MG63 (cell line): ENCODE results near the gene RNF41. TPM values are rescaled to one million over a fixed set of nuclear protein-coding genes. Genes with fewer than 3 reads are reported as not detected.

Experiments
- DNase-seq: peaks from one replicate; pipeline ENCODE4 v3.0.0-alpha.2; 2020
- H3K27me3 ChIP-seq: fragments of 250-450 bp; sonication (Bioruptor Pico); 2 replicates; pipeline ENCODE4 v1.5.1; 2020; ENCODE audit warnings: mild to moderate bottlenecking, moderate library complexity
- H3K36me3 ChIP-seq: fragments of 250-450 bp; sonication (Bioruptor Pico); 2 replicates; pipeline ENCODE4 v1.5.1; 2020; ENCODE audit warnings: mild to moderate bottlenecking, moderate library complexity
- H3K4me3 ChIP-seq: fragments of 250-450 bp; sonication (Bioruptor Pico); 2 replicates; pipeline ENCODE4 v1.5.1; 2020; ENCODE audit warnings: mild to moderate bottlenecking, moderate library complexity
- H3K9me3 ChIP-seq: fragments of 250-450 bp; sonication (Bioruptor Pico); 2 replicates; pipeline ENCODE4 v1.5.1; 2020; ENCODE audit warnings: mild to moderate bottlenecking, moderate library complexity
- total RNA-seq: library from RNA; depleted of rRNA; stranded (reverse); fragments of >200 nt; shearing (Covaris generic); gene quantifications from 2 replicates; pipeline ENCODE4 v1.2.3, GENCODE V29; 2014; ENCODE audit warnings: low replicate concordance

The RNF41 gene
- total RNA-seq, 1 experiment from 2014 or later: 107 TPM

GRCh38 chr12:56224102-56224701, 2.5 kb upstream of the RNF41 start, which contains the start of gene NABP2:
Gene NABP2 (plus strand): TSS chr12:56224342. CDS start chr12:56224857, 515 bp downstream.
- Histone ChIP-seq H3K9me3 (no peaks in the 10 kb centered on the region), H3K4me3 (peak within 1 kb of the TSS; percentile 76), H3K36me3 (peaks cover 6% of the 10 kb centered on the region), H3K27me3 (no peaks in the 10 kb centered on the region)
- DNase-seq: peak; percentile 98

- H3K36me3 ChIP-seq: peaks cover 6% of the 10 kb centered on the region
- no peaks in the 10 kb centered on the region for H3K27me3 ChIP-seq
- peak overlapping the region; percentile 76 for H3K4me3 ChIP-seq
- no peak for DNase-seq
- H3K9me3 ChIP-seq: no peaks in the 10 kb centered on the region
Measured at GRCh38 chr12:56223571-56224101, 1.9 kb upstream of the RNF41 start.

GRCh38 chr12:56222531-56222895, 791 bp upstream of the RNF41 start:
- H3K36me3 ChIP-seq: peaks cover 11% of the 10 kb centered on the region
- H3K4me3 ChIP-seq: peak overlapping the region; percentile 97
- no peaks in the 10 kb centered on the region for H3K9me3 ChIP-seq
- no peaks in the 10 kb centered on the region for H3K27me3 ChIP-seq
- no peak for DNase-seq

- DNase-seq: peak; percentile 83
- H3K4me3 ChIP-seq: peak overlapping the region; percentile 97
- H3K36me3 ChIP-seq: peaks cover 15% of the 10 kb centered on the region
- no peaks in the 10 kb centered on the region for H3K27me3 ChIP-seq
- H3K9me3 ChIP-seq: no peaks in the 10 kb centered on the region
Measured at GRCh38 chr12:56221232-56221756, 428 bp downstream of the RNF41 start.

GRCh38 chr12:56220611-56221231, 1.0 kb downstream of the RNF41 start:
- no peaks in the 10 kb centered on the region for H3K27me3 ChIP-seq
- H3K9me3 ChIP-seq: no peaks in the 10 kb centered on the region
- peak overlapping the region; percentile 97 for H3K4me3 ChIP-seq
- no peak for DNase-seq
- H3K36me3 ChIP-seq: peaks cover 13% of the 10 kb centered on the region

GRCh38 chr12:56219840-56220239, 1.9 kb downstream of the RNF41 start:
- Histone ChIP-seq H3K4me3 (no peak overlapping the region), H3K36me3 (peaks cover 21% of the 10 kb centered on the region), H3K27me3 (no peaks in the 10 kb centered on the region), H3K9me3 (no peaks in the 10 kb centered on the region)
- DNase-seq: no peak

GRCh38 chr12:56216461-56216860, 5.3 kb downstream of the RNF41 start:
- no peak for DNase-seq
- peaks cover 52% of the 10 kb centered on the region for H3K36me3 ChIP-seq
- H3K4me3 ChIP-seq: no peak overlapping the region
- H3K27me3 ChIP-seq: no peaks in the 10 kb centered on the region
- H3K9me3 ChIP-seq: no peaks in the 10 kb centered on the region

GRCh38 chr12:56213878-56214277, 7.8 kb downstream of the RNF41 start:
- DNase-seq: no peak
- peaks cover 74% of the 10 kb centered on the region for H3K36me3 ChIP-seq
- H3K9me3 ChIP-seq: no peaks in the 10 kb centered on the region
- no peaks in the 10 kb centered on the region for H3K27me3 ChIP-seq
- no peak overlapping the region for H3K4me3 ChIP-seq

GRCh38 chr12:56212361-56212760, 9.4 kb downstream of the RNF41 start:
- H3K4me3 ChIP-seq: no peak overlapping the region
- no peaks in the 10 kb centered on the region for H3K9me3 ChIP-seq
- H3K27me3 ChIP-seq: no peaks in the 10 kb centered on the region
- peaks cover 82% of the 10 kb centered on the region for H3K36me3 ChIP-seq
- no peak for DNase-seq

- no peaks in the 10 kb centered on the region for H3K9me3 ChIP-seq
- H3K4me3 ChIP-seq: no peak overlapping the region
- H3K36me3 ChIP-seq: peaks cover 79% of the 10 kb centered on the region
- H3K27me3 ChIP-seq: no peaks in the 10 kb centered on the region
- no peak for DNase-seq
Measured at GRCh38 chr12:56208006-56208405, 13.7 kb downstream of the RNF41 start.

GRCh38 chr12:56206452-56207166, 15.1 kb downstream of the RNF41 start:
- Histone ChIP-seq H3K27me3 (no peaks in the 10 kb centered on the region), H3K9me3 (no peaks in the 10 kb centered on the region), H3K4me3 (no peak overlapping the region), H3K36me3 (peaks cover 66% of the 10 kb centered on the region)
- DNase-seq: peak; percentile 34

GRCh38 chr12:56205445-56205844, 16.3 kb downstream of the RNF41 start:
- Histone ChIP-seq H3K4me3 (no peak overlapping the region), H3K27me3 (no peaks in the 10 kb centered on the region), H3K36me3 (peaks cover 54% of the 10 kb centered on the region), H3K9me3 (no peaks in the 10 kb centered on the region)
- no peak for DNase-seq

- H3K27me3 ChIP-seq: no peaks in the 10 kb centered on the region
- H3K4me3 ChIP-seq: no peak overlapping the region
- H3K36me3 ChIP-seq: peaks cover 43% of the 10 kb centered on the region
- DNase-seq: no peak
- no peaks in the 10 kb centered on the region for H3K9me3 ChIP-seq
Measured at GRCh38 chr12:56204275-56204674, 17.4 kb downstream of the RNF41 start.

- H3K4me3 ChIP-seq: no peak overlapping the region
- no peaks in the 10 kb centered on the region for H3K27me3 ChIP-seq
- H3K36me3 ChIP-seq: peaks cover 32% of the 10 kb centered on the region
- no peak for DNase-seq
- H3K9me3 ChIP-seq: no peaks in the 10 kb centered on the region
Measured at GRCh38 chr12:56202838-56203237, 18.9 kb downstream of the RNF41 start.

GRCh38 chr12:56202366-56202765, 19.4 kb downstream of the RNF41 start:
- no peak for DNase-seq
- Histone ChIP-seq H3K27me3 (no peaks in the 10 kb centered on the region), H3K4me3 (no peak overlapping the region)

GRCh38 chr12:56198836-56199235, 22.9 kb downstream of the RNF41 start:
- H3K4me3 ChIP-seq: no peak overlapping the region
- H3K27me3 ChIP-seq: no peaks in the 10 kb centered on the region
- H3K36me3 ChIP-seq: no peaks in the 10 kb centered on the region
- no peak for DNase-seq
- H3K9me3 ChIP-seq: no peaks in the 10 kb centered on the region

More at GRCh38 chr12:56202366-56202765, 19.4 kb downstream of the RNF41 start:
- H3K9me3 ChIP-seq: no peaks in the 10 kb centered on the region
- H3K36me3 ChIP-seq: peaks cover 27% of the 10 kb centered on the region

GRCh38 chr12:56197921-56198635, 23.6 kb downstream of the RNF41 start:
- Histone ChIP-seq H3K27me3 (no peaks in the 10 kb centered on the region), H3K9me3 (no peaks in the 10 kb centered on the region), H3K36me3 (no peaks in the 10 kb centered on the region), H3K4me3 (no peak overlapping the region)
- DNase-seq: no peak
